ENCODE measurements around the gene GPR33.
"Not testable (repeated sequence)": the region's sequence is repeated elsewhere in the genome, so short reads cannot be mapped to it uniquely, and the experiment has no call there.

GPR33 gene

GRCh38 chr14:31457665-31458659 is 29.9 kb downstream of the GPR33 start:
- DNase-seq: peak in 1 of 5 experiments; percentile 3

DNA sequence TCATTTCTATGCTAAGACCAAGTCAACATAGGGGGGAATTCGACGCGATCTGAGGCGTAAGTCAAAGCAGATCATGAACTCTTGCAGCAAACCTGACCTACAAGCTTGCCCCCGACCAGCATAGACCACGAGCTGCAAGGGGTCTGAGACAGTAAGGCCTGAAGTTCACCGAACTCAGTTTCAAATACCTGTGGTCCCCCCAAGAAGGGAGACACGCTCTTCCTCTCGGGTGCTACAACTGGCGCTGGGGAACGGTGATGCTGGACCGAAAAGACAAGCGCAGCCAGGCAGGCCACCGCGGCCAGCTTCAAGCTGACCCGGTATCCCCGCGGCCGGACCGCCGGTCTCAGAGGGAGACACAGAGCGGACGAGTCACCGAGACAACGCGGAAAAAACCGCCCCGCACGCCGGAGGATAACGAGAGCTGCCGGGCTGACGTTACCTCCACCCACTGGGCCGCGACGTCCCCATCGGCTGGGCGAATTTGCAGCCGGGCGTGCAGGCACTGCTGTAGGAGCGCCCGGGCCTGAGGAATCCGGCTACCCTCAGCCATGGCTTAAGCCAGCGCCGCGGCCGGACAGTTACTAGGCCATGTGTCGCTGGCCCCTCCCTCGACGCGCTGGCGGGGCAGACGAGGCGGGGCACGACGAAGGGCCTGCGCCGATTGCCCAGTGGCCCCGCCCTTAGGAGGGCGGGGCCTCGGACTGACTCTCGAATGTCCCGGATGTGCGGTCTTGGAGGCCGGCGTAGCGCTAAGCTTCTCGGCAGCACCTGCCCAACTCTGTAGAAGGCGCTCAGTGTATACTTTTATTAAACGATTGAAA is 30.8 kb downstream of the GPR33 start, which contains the start of gene DTD2:
TSS of gene DTD2 (minus strand) at position 666 of the 824 bp plus-strand sequence. CDS start at position 553, 113 bp downstream.
- DNase-seq: peak; percentile 79 to 93 (median 86)

DNA sequence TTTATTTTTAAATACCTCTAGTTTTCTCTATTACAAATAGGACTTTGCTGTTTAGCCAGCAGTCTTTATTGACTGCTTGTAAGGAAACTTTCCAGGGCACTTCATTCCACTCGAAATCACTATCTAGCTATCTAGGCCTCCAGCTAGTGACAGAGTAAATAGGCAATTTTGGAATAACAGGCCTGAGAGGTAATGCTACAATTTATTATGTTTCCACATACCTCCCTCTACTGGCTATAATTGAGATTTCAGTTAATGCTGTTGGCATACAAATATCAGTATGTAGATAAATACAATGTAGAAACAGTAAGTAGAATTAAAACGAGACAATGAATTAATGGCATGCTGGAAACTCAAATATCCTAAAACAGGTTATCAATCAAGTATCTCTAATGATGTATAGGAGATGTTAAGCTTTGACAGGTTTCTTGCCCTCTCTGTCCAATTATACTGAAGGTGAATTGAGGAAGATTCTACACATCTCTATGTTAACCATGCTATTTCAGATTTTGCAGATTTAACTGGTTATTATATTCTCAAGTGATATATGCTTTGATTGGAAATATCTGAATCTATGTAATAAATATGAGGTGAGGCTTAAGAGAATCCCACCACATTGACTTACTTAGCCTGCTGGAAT is 37.7 kb downstream of the GPR33 start:
- DNase-seq: peak in 1 of 5 experiments; percentile 53

GRCh38 chr14:31449136-31449535 is 38.7 kb downstream of the GPR33 start:
- DNase-seq: no peak

- DNase-seq: no peak
Observed at GRCh38 chr14:31445703-31446102, 42.1 kb downstream of the GPR33 start.

DNA sequence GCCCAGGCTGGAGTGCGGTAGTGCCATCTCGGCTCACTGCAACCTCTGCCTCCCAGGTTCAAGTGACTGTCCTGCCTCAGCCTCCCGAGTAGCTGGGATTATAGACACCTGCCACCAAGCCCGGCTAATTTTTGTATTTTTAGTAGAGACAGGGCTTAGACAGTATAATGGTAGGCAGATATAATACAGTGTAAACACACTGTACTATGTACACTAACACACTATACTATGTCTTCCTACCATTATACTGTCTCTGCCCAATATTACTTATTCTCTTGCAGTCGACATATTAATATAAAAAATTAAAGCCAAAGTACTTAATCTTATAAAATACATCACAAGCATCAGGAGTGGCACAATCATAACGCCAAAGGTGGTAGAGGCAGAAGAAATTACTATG is 45.6 kb downstream of the GPR33 start:
- DNase-seq: no peak

- no peak for DNase-seq
Observed at GRCh38 chr14:31441273-31442111, 46.3 kb downstream of the GPR33 start.

DNA sequence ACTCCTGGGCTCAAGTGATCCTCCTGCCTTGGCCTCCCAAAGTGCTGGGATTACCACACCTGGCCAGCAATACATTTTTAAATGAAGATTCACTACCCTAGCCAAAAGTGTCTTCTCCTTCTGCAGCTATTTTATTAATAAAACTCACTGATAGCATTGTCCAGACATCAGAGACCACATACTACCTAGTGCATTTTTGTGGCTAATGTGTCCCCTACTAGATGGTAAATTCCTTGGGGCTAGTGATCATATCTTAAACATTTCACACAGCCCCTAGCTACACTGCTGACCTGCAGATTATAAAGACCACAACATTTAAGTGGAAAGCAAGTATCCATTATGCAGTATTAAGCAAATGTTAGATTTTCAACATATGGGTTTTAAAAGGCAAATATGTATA is 47.6 kb downstream of the GPR33 start:
- DNase-seq: no peak

DNA sequence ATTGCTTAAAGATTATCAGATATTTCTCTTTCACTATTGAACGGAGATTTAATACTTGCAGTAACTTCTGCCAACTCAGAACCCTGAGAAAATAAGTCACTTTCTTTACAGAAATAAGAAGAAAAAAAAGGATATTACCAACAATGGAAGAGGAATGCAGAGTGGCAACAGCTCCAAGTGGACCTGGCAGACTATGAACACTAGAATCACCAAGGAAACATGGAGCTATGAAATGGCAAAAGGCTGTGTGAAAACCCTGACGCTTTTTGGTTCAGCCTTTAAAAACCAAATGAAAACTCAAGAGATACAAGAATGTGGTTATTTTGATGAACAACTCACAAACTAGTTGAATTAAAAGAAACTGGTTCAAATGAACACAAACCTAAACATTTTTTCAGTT is 48.3 kb downstream of the GPR33 start:
- no peak for DNase-seq

- not testable (repeated sequence) for DNase-seq
Observed at GRCh38 chr14:31437045-31437691, 50.7 kb downstream of the GPR33 start.

DNA sequence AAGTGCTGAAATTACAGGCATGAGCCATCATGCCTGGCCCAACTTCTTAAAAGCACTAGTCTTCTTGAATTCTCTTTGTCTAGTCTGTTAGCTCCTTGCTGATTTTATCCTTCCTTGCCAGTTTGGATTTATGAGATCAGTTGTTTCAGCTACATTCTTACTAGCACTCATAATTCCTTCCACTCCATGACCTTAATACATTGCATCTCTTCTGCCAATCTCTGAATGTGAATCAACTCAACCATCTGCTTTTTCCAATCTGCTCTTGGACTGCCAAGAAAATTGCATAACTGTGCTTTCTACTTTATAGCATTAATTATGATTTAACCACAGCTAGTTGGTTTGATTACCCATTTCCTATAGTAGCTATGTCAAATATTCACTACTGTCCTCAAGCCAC is 52.6 kb downstream of the GPR33 start:
- no peak for DNase-seq

All from T-helper 2 cell (primary cell).